T1000 (cell line): ENCODE data around the gene MSRB3.
"Not testable (repeated sequence)": the region's sequence is repeated elsewhere in the genome, so short reads cannot be mapped to it uniquely, and the experiment has no call there.

Source experiments
- DNase-seq: peaks from one replicate; lab custom pipeline; 2025; ENCODE audit warnings: mixed read lengths; lab: John Stamatoyannopoulos, UW

Gene MSRB3

GRCh38 chr12:65457341-65457740 is 178.9 kb downstream of the MSRB3 start:
- DNase-seq: not testable (repeated sequence)

GRCh38 chr12:65458718-65459117 is 180.2 kb downstream of the MSRB3 start:
- no peak for DNase-seq

- no peak for DNase-seq
These were observed 181.1 kb downstream of the MSRB3 start for GRCh38 chr12:65459545-65459944.

- DNase-seq: no peak
These were observed 181.6 kb downstream of the MSRB3 start for GRCh38 chr12:65460063-65460462.

DNA sequence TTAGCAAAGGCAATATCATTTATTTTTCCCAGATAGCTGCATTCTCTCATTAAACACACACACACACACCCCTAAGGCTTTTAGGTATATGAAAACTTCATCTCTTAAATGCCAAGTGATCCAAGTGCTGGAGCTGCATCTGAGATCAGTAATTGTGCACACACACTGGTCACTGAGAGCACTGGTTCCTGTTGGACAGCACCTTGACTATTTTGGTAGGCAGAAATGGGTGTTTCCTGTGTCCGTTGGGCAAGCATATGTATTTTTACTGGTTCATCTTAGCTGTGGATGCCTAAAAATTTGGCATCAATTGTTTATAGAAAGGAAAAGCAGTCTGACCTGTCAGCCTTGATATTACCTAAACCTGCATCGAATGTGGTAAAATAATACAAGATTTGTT is 182.5 kb downstream of the MSRB3 start:
- no peak for DNase-seq

DNA sequence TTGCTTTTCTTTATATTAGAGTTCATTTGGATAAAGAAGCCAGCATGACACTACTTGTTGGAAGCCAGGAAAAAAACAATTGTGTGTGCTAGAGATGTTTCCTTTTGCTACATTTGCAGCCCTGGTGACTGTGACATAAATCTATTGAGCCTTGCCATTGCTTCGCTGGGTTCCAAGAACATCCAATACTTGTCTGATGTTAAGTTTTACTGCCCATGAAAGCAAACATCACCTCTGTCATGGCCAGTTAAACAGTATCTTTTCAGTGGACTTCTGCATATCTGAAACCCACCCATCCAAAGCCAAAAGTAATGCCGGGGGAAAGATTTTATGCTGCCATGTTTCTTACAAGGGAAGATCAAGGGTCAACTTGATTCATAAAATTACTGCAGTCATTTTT is 184.0 kb downstream of the MSRB3 start:
- DNase-seq: no peak

GRCh38 chr12:65463082-65463481 is 184.6 kb downstream of the MSRB3 start:
- DNase-seq: no peak

GRCh38 chr12:65463611-65464010 is 185.1 kb downstream of the MSRB3 start:
- no peak for DNase-seq

DNA sequence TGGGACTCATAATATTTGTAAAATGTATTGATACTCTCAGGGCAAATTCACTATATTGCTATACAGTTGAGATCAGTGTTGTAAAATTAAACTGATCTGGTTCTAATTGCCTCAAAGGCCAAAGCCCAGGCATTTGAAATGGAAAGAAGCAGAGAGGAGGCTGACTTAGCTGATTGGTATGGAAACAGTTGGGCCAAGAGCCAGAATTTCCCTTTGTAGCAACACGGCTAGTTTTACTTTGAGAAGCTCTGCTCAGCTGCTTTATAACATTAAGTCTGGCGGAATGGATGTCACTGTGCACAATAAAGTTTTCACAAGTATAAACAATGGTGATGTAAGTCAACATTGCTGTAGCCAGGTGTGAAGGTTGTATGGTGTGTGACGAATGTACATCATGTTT is 186.4 kb downstream of the MSRB3 start:
- DNase-seq: no peak

DNA sequence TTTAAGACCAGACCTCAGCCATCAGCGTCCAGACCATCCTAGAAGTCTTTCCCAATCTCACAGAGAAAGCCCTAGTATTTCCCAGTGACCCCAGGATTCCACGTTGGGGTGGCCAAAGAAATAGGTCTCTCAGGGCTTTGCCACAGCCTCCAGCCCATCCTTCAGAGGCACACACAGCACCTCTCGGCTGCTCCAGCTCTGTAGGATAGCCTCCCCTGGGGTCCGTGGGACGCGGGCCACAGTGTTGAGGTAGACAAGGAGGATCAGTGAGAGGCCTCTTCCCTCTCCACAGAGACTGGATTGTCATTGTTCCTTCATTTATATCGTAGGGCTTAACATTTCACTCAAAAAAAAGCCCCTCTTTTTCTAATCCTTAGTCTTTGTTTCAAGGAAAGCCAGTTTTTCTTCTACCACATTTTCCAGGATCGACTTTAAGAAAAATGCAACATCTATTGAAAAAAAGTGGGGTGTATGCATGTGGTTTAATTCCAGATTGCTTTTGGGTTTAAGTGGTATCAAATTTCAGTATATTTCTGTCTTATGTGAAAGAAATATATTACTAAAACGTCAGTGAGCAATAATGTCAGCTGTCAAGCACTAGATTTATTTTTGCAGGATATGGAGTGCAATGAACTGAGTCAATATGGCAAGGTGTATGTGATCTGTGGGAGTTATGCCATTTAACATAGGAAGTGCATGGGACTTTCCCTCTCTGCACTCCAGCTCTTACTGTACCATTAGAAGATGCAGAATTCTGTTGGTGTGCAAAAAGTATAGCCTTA is 187.5 kb downstream of the MSRB3 start:
- DNase-seq: no peak

DNA sequence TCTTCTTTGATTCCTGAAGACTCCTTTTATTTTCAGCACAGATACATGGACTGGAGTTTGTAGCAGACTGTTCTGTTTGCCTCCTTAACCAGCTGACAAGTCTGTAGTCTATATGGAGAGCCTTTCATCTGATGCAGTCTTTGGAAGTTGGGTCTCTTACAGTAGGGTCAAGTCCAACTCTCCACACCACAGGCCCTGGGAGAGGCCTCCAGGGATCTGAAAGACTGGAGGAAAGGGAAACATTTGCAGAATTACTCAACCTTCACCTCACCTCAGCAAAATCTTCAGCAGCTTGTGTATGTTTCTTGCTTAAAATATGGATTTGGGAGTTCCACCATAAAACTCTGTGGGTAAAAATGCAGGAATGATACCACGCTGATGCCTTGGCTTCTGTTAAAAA is 188.4 kb downstream of the MSRB3 start:
- DNase-seq: no peak

DNA sequence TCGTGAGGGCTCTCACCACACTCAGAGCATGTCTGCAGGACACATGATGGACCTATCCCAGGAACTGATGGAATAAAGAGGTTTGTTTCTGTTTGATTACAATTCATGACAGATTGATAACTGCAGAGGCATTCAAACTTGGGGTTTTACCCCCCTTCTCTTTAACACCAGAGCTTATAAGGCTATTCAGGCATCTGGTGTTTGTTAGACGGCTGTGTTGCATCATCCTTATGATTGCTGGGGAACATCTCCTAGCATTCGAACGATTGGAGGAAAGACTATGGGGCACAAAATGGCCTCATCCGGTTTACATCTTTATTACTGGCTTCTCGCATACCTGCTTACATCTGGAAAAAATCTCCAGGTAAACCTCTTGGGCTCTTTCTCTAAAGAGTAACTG is 191.8 kb downstream of the MSRB3 start:
- no peak for DNase-seq

DNA sequence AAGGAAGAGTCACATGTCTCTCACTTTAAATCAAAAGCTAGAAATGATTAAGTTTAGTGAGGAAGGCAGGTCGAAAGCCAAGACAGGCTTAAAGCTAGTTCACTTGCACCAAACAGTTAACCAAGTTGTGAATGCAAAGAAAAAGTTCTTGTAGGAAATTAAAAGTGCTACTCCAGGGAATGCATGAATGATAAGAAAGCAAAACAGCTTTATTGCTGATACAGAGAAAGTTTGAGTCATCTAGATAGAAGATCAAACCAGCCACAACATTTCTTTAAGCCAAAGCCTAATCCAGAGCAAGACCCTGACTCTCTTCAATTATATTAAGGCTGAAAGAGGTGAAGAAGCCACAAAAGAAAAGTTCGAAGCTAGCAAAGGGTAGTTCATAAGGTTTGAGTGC is 193.6 kb downstream of the MSRB3 start:
- DNase-seq: no peak

- no peak for DNase-seq
These were observed 196.3 kb downstream of the MSRB3 start for GRCh38 chr12:65474831-65475230.

DNA sequence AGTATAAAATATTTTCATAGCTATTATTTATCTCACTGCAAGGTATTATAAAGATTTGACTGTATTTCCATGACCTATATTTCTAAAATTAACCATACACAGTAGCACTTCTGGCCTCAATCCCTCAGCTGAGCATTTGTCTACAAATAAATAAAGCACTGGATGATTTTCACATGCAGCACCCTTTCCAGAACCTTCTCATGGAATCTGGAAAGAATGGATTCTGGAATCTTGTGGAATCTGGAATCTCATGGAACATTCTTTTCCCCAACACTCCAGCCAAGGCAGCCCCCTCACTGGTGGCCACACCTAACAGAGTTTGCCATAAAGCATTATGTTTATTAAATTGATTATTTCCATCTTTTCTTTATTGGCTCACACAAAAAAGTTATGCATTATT is 199.2 kb downstream of the MSRB3 start:
- no peak for DNase-seq

DNA sequence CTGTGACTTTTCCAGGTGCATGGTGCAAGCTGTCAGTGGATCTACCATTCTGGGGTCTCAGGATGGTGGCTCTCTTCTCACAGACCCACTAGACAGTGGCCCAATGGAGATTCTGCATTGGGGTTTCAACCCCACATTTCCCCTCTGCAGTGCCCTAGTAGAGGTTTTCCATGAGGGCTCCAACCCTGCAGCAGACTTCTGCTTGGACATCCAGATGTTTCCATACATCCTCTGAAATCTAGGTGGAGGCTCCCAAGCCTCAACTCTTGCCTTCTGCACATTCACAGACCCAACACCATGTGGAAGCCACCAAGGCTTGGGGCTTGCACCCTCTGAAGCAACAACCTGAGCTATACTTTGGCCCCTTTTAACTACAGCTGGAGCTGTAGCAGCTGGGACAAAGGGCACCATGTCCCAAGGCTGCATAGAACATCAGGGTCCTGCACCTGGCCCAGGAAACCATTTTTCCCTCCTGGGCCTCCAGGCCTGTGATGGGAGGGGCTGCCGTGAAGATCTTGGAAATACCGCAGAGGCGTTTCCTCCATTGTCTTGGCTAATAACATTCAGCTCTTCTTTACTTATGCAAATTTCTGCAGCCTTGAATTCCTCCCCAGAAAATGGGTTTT is 205.5 kb downstream of the MSRB3 start:
- DNase-seq: not testable (repeated sequence)

- no peak for DNase-seq
These were observed 209.7 kb downstream of the MSRB3 start for GRCh38 chr12:65488197-65488596.

GRCh38 chr12:65490250-65490649 is 211.8 kb downstream of the MSRB3 start:
- no peak for DNase-seq

- DNase-seq: no peak
These were observed 214.8 kb downstream of the MSRB3 start for GRCh38 chr12:65492998-65493912.

- DNase-seq: no peak
These were observed 215.4 kb downstream of the MSRB3 start for GRCh38 chr12:65493913-65494245.

DNA sequence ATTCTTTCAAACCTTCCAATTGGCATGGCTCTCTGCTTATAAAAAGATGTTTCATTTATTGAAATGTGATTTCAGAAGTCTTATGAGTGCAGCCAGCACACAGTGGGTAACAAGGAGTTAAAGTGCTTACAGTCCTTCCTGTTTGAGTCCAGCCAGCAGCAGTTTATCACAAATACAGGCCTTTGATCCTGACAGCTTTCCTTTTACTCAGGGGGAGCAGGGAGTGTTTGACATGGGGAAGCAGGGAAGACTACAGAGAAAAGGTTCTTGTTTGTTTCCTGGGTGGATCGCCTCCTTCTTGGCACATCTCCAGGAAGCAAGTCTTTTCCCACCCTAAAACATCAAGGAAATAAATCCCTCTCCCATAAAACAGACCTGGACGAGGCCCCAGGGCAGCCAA is 216.1 kb downstream of the MSRB3 start:
- DNase-seq: no peak

DNA sequence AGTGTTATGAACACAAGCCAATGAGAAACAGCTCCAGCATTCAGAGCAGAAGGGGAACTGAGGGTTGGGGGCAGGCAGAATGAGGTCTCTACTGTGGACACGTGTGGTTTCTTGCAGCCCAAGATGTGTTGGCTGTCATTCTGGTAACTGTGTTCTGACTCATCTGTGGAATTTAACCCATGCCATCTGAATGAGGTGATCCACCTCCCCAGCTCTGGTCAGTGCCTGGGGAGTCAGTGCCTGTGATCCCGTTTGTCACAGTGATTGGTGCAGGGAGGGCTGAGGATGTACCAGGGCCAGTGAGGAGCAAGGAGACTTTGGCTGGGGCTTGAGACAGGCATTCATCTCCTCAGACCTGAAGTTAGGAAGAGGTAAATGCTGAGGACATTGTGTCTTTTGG is 216.8 kb downstream of the MSRB3 start:
- peak; percentile 100 for DNase-seq

GRCh38 chr12:65496617-65497016 is 218.1 kb downstream of the MSRB3 start:
- DNase-seq: no peak
